SHP77 (cell line): ENCODE data around the gene MGAT5.

Experiments
- DNase-seq, 2 experiments: peaks; one replicate each; lab custom pipeline; 2025; lab: John Stamatoyannopoulos, UW

The MGAT5 gene

DNA sequence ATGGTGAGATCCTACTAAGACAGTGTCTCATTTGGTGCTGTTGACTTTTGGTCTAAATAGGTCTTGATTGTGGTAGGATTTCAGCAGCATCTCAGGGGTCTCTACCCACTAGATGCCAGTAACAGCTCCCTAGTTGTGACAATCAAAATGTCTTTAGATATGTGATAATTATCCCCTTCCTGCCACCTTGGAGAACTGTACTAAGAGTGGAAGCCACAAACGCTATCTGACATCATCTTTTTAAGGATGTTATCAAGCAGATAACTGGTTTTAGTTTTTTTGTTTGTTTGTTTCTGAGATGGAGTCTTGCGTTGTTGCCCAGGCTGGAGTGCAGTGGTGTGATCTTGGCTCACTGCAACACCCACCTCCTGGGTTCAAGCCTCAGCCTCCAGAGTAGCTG, 3.1 kb downstream of the MGAT5 start:
- no peak for DNase-seq

GRCh38 chr2:134257509-134257908, 3.6 kb downstream of the MGAT5 start:
- DNase-seq = no peak

DNA sequence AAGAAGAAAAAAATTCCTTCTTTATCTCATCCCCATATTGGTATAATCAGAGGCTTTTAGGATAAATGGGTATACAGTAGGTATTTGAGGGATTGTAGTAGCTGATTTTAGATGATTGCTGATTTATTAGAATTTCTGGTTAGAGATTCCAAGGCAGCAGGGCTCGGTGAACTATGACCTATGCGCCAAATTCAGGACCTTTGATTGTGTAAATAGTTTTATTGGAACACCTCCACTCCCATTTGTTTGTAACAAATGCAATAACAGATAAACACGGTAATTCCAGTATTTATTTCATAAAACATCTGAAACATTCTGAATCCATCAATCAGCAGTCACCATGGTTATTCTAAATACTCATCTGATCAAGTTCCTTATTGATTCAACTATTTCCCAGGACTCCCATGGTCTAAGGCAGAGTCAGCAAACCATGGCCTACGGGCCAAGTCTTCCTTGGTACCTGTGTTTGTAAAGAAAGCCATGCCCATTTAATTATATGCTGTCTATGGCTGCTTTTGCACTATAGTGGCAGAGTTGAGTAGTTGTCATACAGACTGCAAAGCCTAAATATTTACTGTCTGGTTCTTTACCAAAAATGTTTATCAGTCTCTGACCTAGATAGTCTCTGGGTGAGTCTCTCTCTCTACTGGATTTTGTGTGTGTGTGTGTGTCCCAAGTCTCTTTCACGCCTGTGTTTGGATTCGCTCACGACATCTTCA, 4.3 kb downstream of the MGAT5 start:
- no peak for DNase-seq

GRCh38 chr2:134258684-134259388, 5.0 kb downstream of the MGAT5 start:
- DNase-seq = no peak

GRCh38 chr2:134259571-134259970, 5.7 kb downstream of the MGAT5 start:
- no peak for DNase-seq

DNA sequence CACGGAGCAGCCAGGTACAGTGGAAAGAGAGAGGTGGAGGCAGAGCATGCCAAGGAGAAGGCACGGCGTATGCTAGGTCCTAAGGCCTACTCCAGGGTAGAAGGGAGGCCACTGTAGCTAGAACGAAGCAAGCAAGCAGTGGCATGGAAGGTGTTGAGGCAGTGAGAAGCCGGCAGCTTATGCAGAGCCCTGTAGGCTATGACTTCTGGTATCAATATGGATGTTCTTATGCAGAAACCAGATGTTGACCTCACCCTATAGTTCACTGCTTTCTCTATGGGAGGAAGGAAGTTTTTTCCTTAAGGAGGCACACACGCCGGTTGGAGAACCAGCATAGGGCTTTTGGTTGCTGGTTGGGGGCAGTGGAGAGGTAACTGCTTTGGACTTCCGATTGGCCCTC, 6.1 kb downstream of the MGAT5 start:
- DNase-seq = no peak

DNA sequence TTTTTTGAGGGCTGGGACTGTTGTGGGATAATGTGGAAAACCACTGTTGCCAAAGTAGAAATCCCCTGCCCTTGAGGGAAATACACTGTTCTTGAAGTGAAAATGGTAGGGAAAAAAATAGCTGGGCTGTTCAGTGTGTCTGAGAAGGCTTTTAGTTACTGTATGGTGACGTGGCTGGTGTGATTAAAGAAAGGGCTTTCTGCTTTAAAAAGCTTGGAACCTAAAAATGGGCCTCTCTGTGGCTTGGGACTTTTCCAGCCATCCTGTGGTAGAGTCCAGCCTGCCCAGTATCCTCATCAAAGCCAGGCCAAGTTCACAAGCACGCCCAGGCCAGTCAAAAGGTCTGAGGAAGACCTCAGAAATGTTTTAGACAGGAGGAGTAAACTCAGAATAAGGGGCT, 6.8 kb downstream of the MGAT5 start:
- DNase-seq = no peak

GRCh38 chr2:134261398-134262131, 7.7 kb downstream of the MGAT5 start:
- no peak for DNase-seq

DNA sequence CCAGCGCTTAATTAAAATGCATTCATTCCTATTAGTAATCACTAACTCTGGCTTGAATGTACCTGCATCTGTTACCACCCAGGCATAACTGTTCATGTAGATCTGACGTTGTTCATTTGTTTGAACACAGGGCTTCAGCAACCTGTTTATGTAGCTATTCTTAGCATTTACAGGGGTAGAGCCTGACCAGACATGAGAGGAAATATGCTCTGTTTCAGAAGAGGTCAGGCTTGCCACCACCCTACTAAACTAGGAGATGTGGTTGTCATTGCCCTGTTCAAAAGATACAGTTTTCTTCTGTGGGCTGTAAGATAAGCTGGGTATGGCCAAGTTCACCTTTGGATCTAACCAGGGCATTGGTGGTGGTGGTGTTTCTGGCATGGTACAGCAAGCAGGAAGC, 8.8 kb downstream of the MGAT5 start:
- DNase-seq = no peak

GRCh38 chr2:134268265-134268664, 14.4 kb downstream of the MGAT5 start:
- DNase-seq = no peak

DNA sequence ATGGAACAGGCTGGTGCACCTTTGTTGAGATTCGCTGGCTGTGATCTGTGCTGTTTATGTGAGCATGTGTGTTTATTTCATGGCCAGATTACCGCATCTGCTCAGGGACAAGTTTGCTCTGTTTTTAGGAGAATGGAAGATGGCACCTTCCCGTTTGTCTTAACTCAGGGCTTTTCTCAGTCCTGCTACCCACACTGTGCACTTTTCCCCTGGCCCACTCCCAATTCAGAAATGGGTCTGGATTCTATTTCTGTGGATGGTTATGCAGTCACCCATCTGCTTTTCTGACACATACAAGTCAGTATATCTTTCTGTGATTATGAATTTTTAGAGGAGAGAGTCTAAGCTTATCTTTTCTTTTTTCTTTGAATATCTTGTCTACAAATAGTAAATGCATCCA, 15.4 kb downstream of the MGAT5 start:
- no peak for DNase-seq

DNA sequence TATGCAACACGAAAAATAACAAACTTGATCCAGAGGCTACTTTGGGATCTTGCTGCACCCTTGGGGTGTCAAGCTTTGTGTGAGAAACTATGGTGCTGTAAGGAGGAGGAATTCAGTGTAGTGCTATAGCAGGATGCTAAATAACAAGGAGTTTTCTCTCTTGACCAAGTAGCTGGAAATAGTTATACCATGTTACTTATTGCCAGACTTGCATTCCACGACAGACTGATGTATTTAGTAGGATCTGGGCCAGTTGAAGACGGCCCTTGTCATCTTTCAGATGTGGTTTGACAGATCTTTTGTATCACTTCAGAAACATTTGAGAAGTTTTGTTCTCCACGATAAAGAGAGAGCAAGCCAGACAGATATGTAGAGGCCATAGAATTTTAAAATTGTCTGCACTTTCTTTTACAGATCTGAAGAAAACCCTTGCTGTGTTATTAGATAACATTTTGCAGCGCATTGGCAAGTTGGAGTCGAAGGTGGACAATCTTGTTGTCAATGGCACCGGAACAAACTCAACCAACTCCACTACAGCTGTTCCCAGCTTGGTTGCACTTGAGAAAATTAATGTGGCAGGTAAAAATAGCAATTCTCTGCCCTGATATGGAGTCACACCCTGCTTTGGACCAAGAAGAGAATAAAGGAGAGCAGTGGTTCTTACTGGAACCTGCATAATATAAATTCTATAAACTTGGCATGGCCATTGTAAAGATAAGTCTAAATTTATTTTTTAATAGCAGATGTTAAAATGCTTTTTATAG, 16.3 kb downstream of the MGAT5 start:
- DNase-seq = no peak

DNA sequence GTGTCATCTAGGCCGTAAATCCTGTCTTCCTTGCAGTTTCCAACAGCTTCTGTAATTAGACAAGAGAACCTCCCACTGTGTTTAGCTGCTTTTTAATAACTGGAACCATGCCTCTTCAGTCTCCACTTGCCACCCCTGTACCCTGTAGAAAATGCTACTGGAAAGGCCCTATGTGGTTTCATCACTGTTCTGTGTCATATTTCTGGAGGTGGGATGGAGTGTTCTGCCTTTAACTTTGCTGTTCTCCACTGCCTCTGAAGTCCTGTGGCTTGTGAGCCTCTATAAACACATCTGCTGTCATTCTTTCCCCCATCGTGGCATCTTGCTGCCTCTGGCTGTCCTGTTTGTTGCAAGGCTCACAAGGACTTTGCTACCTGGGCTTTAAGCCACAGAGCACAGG, 17.9 kb downstream of the MGAT5 start:
- no peak for DNase-seq

GRCh38 chr2:134272806-134273205, 18.9 kb downstream of the MGAT5 start:
- no peak for DNase-seq

DNA sequence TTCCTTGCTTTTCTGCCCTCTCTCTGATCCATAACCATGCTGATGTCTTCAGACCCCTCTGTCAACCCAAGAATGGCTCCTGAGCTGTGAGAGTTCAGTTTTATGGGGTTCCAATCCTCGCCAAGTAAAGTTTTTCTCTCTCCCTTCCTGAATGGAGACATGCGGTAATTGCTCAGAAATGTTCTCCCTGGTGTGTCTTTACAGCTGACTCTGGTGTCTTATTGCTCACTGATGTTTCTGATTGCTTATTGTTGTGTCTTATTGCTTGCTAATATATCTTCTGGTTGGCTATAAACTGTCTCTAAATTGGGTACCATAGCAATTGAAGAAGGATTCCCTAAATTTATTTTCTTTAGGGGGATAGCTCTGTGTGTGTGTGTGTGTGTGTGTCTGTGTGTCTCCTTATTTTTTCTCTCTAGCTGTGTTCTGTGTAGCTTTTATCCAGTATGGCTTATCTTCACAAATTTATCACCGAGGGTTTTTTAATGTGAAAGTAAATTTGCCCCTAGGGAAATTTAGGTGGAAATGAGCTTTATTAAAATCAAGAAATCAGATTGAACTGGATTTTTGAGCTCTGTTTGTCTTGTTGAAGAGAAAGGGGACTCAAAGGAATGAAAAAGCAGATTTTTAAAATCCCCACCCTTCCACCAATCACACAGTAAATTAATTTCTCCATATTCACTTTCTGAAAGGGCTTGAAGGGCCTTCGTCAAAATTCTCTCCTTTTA, 19.5 kb downstream of the MGAT5 start:
- no peak for DNase-seq

DNA sequence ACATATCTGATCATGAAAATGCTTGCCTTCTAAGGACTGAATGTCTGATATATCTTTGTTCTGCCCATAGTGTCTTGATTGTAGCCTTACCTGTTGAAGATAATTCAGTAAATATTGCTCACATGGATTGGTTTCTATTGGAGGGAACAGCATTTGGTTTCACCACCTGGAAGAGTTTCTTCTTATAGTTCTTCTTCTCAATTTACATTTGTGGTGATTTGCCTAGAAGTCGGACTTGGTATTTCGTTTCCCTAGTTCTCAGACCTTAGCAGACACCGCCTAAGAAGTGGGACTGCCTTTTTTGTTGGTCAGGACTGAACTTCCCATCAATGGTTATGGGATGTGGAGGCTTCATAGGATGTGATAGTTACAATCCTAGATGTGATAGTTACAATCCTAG, 20.2 kb downstream of the MGAT5 start:
- DNase-seq = no peak

GRCh38 chr2:134275058-134275862, 21.4 kb downstream of the MGAT5 start:
- no peak for DNase-seq

DNA sequence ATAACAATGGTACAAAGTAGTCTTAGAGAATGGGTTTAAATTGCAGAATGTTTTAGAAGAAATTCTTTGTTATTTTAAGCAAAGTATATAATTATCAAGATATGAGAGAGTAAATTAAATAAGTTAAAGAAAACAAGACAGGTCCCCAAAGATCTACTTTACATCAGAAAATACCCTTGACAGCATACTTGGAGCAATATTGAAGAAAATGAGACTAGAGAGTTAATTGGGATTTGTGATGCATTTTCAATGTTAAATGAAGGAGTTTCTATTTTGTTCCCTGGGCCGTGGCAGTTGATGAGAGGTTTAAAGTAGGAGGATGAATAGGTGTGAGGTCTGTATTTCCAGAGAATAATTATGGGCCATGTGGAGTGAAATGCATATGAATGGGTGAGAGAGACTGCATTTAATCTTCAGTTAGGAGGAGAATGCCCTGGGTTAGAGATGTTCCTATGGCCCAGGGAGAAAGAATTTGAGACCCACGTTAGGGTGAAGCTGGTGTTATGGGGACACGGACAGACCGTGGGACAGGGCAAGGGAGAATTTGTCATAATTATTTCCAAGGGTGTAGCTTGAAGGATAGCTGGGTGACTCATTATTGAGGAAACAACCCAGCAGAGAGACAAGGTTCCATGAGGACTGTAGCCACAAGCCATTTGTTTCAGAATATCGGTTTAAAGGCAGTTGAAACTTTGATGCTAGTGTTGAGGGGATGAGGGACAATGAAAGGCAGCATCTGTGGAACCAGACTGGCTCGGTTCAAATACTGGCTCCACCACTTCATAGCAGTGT, 22.7 kb downstream of the MGAT5 start:
- DNase-seq = no peak

GRCh38 chr2:134277223-134277622, 23.4 kb downstream of the MGAT5 start:
- DNase-seq = no peak

DNA sequence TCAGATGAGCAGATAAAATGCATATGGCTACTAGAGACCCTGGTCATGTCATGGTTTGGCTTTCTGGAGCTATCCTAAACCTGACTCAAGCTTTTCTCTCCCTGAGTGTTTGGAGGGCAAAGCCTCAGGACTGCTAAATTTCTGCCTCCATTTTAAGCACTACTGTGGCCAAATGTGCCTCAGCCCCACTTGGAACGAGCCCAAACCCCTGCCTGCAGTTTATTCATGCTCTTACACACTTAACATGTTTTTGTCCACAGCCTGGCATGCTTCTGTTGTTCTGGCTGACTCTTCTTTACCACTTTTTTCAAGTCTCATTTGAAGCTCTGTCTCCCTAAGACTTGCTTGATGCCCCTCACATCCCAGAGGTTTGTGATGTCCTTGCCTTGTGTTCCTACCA, 24.7 kb downstream of the MGAT5 start:
- DNase-seq = no peak
